Kidney (tissue), 14 donors: ENCODE results near the gene ZNF440. TPM values are rescaled to one million over a fixed set of nuclear protein-coding genes. Genes with fewer than 3 reads are reported as not detected.

ENCODE experiments used
- DNase-seq, 5 donors: peaks; one replicate each; pipeline ENCODE4 v3.0.0-alpha.2; 2013 to 2020
- FAIRE-seq: peaks from 2 replicates; lab custom pipeline; 2012; peaks lifted over from hg19 to GRCh38; lab: Jason Lieb, UNC
- H3K27ac ChIP-seq, 2 donors: one replicate each; pipeline ENCODE4 v1.7.0; 2013; ENCODE audit warnings: low read depth in 2 of 2, low read length in 2 of 2, inconsistent platforms in 1 of 2
- H3K27me3 ChIP-seq: one replicate; pipeline ENCODE4 v1.7.1; 2013; ENCODE audit warnings: low read length, inconsistent platforms; ENCODE audit not compliant: control insufficient read depth, insufficient read depth
- H3K36me3 ChIP-seq, 3 donors: one replicate each; pipeline versions ENCODE4 v1.7.0 to v1.7.1; 2013; ENCODE audit warnings: low read length in 3 of 3, control low read depth in 1 of 3, inconsistent platforms in 1 of 3; ENCODE audit not compliant: insufficient read depth in 3 of 3, control insufficient read depth in 2 of 3
- H3K4me1 ChIP-seq, 3 donors: one replicate each; pipeline versions ENCODE4 v1.7.0 to v1.7.1; 2013; ENCODE audit warnings: low read length in 3 of 3, inconsistent platforms in 1 of 3, low read depth in 1 of 3; ENCODE audit not compliant: control insufficient read depth in 2 of 3, insufficient read depth in 2 of 3
- H3K4me3 ChIP-seq, 3 donors: one replicate each; pipeline versions ENCODE4 v1.7.0 to v1.8.1; 2013; ENCODE audit warnings: low read length in 3 of 3, control low read depth in 1 of 3, inconsistent platforms in 1 of 3
- H3K9ac ChIP-seq, 3 donors: one replicate each; pipeline versions ENCODE4 v1.7.0 to v1.7.1; 2013; ENCODE audit warnings: low read length in 3 of 3, control low read depth in 1 of 3, inconsistent platforms in 1 of 3
- H3K9me3 ChIP-seq, 3 donors: one replicate each; pipeline versions ENCODE4 v1.7.0 to v1.7.1; 2013; ENCODE audit warnings: low read length in 3 of 3, control low read depth in 1 of 3, inconsistent platforms in 1 of 3; ENCODE audit not compliant: control insufficient read depth in 2 of 3, insufficient read depth in 1 of 3
- CTCF ChIP-seq: IDR thresholded peaks from 3 replicates; pipeline ENCODE4 v1.5.1; 2012; ENCODE audit warnings: mild to moderate bottlenecking, moderate library complexity, borderline replicate concordance; ENCODE audit not compliant: insufficient read depth; ENCODE audit errors: extremely low read depth
- intact Hi-C: fragments of 100-400 bp; cut with DNase I; formaldehyde crosslinking; loops from one replicate; pipeline ENCODE4 v1.11.1; 2022
- polyA plus RNA-seq: library from polyadenylated mRNA; stranded (reverse); fragments of 350-450 nt; fragmentation: Illumina TruSeq; extraction: RNeasy Lipid Tissue Mini Kit (QIAGEN cat#74804); gene quantifications from one replicate; pipeline ENCODE4 v1.2.3, GENCODE V29; 2014; ENCODE audit warnings: low read depth, low replicate concordance; ENCODE audit not compliant: insufficient read depth
- total RNA-seq: library from RNA; stranded (reverse); fragmentation: NEBNext Ultra II Directional; extraction: Animal tissue kit (Norgen Biotek cat#: 25700); gene quantifications from one replicate; pipeline ENCODE4 v1.2.1, GENCODE V29; 2021
- donor health status: control.
- donor health status: control.
- donor health status: control.
- donor health status: control.
- donor health status: control.
- donor health status: DM: yes; HTN: yes; CAD: no.
- donor health status: Normal renal cell carcinoma (clear cell type).

Gene ZNF440
- total and polyA plus RNA-seq, 2 donors from 2014 or later = 3.0 to 21.0 TPM

DNA sequence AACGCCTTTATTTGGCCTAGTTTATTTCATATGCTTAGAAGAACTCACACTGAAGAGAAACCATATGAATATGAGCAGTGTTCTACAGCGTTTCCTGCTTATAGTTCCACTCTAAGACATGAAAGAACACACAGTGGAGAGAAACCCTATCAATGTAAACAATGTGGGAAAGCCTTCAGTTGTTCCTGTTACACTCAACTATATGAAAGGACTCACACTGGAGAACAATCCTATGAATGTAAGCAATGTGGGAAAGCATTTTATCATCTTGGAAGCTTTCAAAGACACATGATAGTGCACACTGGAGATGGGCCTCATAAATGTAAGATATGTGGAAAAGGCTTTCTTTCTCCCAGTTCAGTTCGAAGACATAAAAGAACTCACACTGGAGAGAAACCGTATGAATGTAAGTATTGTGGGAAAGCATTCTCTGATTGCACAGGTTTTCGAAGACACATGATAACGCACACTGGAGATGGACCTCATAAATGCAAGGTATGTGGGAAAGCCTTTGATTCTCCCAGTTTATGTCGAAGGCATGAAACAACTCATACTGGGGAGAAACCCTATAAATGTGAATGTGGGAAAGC lies 33.5 kb upstream of the ZNF440 start:
- Histone ChIP-seq H3K27ac (no peak overlapping the region), H3K9me3 (peaks cover 31 to 69% (median 33%) of the 10 kb centered on the region in 3 donors), H3K4me1 (no peaks in the 10 kb centered on the region), H3K27me3 (no peaks in the 10 kb centered on the region), H3K36me3 (peaks cover 35 to 41% (median 39%) of the 10 kb centered on the region in 3 donors), H3K4me3 (peak overlapping the region in 1 of 3 donors; percentile 14), H3K9ac (no peak overlapping the region)
- intact Hi-C loops = no loop called here
- TF ChIP-seq CTCF = no peak
- no peak for DNase-seq
- FAIRE-seq = no peak

DNA sequence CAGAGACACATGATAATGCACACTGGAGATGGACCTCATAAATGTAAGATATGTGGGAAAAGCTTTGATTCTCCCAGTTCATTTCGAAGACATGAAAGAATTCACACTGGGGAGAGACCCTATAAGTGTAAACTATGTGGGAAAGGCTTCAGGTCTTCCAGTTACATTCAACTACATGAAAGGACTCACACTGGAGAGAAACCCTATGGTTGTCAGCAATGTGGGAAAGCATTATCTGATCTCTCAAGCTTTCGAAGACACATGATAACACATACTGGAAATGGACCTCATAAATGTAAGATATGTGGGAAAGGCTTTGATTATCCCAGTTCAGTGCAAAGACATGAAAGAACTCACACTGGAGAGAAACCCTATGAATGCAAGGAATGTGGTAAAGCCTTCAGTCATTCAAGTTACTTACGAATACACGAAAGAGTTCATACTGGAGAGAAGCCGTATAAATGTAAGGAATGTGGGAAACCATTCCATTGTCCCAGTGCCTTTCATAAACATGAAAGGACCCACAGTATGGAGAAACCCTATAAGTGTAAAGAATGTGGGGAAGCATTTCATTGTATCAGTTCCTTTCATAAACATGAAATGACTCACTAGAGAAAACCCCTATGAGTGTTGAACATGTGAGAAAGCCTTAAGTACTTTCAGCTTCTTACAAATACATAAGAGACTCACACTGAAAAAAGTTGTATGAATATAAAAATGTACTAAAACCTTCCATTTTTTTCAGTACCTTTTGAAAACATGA lies 32.6 kb upstream of the ZNF440 start:
- intact Hi-C loops = no loop called here
- H3K4me3 ChIP-seq = peak overlapping the region in 2 of 3 donors; percentile 3 to 8
- no peak overlapping the region for H3K27ac ChIP-seq
- peaks cover 31 to 65% (median 34%) of the 10 kb centered on the region in 3 donors for H3K9me3 ChIP-seq
- no peaks in the 10 kb centered on the region for H3K27me3 ChIP-seq
- peaks cover 35 to 41% (median 39%) of the 10 kb centered on the region in 3 donors for H3K36me3 ChIP-seq
- no peaks in the 10 kb centered on the region for H3K4me1 ChIP-seq
- FAIRE-seq (no peak), DNase-seq (peak in 1 of 5 donors; percentile 7)
- no peak overlapping the region for H3K9ac ChIP-seq
- no peak for TF ChIP-seq CTCF

- FAIRE-seq (no peak), DNase-seq (no peak)
These were observed 30.3 kb upstream of the ZNF440 start for GRCh38 chr19:11783767-11784166.

More at GRCh38 chr19:11783767-11784166, 30.3 kb upstream of the ZNF440 start:
- no peak for TF ChIP-seq CTCF
- Histone ChIP-seq H3K27me3 (no peaks in the 10 kb centered on the region), H3K4me1 (no peaks in the 10 kb centered on the region), H3K27ac (no peak overlapping the region), H3K9me3 (peaks cover 26 to 66% (median 33%) of the 10 kb centered on the region in 3 donors), H3K9ac (no peak overlapping the region), H3K36me3 (peaks cover 24 to 30% (median 25%) of the 10 kb centered on the region in 3 donors), H3K4me3 (no peak overlapping the region)
- intact Hi-C loops = no loop called here
